HepG2 (cell line): ENCODE data around the gene TCL1A.

Source experiments
- HCFC1 ChIP-seq: fragments of 150-350 bp; IDR thresholded peaks from 2 replicates; pipeline ENCODE4 v1.6.1; 2014; ENCODE audit warnings: low read depth, low read length
- POLR2AphosphoS5 ChIP-seq: IDR thresholded peaks from 2 replicates; pipeline ENCODE4 v1.6.1; 2012; ENCODE audit warnings: low read depth, low read length
- ZBTB21 ChIP-seq: sonication (generic); formaldehyde crosslinking; IDR thresholded peaks from 2 replicates; pipeline ENCODE4 v1.4.0; 2020; ENCODE audit warnings: missing genetic modification reagents
- ZBTB33 ChIP-seq: sonication (generic); formaldehyde crosslinking; IDR thresholded peaks from 2 replicates; pipeline ENCODE4 v1.4.0; 2020; ENCODE audit warnings: missing genetic modification reagents

- TF ChIP-seq HCFC1: no peak
- TF ChIP-seq ZBTB33 (CRISPR knock-in tag): no peak
- no peak for TF ChIP-seq POLR2AphosphoS5
- TF ChIP-seq ZBTB21 (CRISPR knock-in tag): no peak
Measured at GRCh38 chr14:95741038-95741490, 27.1 kb upstream of the TCL1A start.
